Activated gamma-delta T cell (primary cell): Measurements from ENCODE around the gene UBR2.
"Not testable (repeated sequence)": the region's sequence is repeated elsewhere in the genome, so short reads cannot be mapped to it uniquely, and the experiment has no call there.

Source experiments
- DNase-seq: peaks from one replicate; lab custom pipeline; 2025; lab: John Stamatoyannopoulos, UW

The UBR2 gene

GRCh38 chr6:42726485-42727086, 162.8 kb downstream of the UBR2 start:
- DNase-seq, result no peak

- DNase-seq, result no peak
Observed at GRCh38 chr6:42727087-42727611, 163.3 kb downstream of the UBR2 start.

- DNase-seq, result no peak
Observed at GRCh38 chr6:42727627-42728026, 163.8 kb downstream of the UBR2 start.

GRCh38 chr6:42729731-42730130, 165.9 kb downstream of the UBR2 start:
- DNase-seq, result no peak

- DNase-seq, result not testable (repeated sequence)
Observed at GRCh38 chr6:42733867-42734481, 170.1 kb downstream of the UBR2 start.

- DNase-seq, result no peak
Observed at GRCh38 chr6:42735976-42736375, 172.1 kb downstream of the UBR2 start.

GRCh38 chr6:42740725-42741124, 176.9 kb downstream of the UBR2 start:
- DNase-seq, result no peak

GRCh38 chr6:42742116-42742894, 178.5 kb downstream of the UBR2 start:
- DNase-seq, result no peak
